Activated CD4-positive, alpha-beta T cell treated with anti-CD3 and anti-CD28 coated beads for 48 hours (primary cell): ENCODE data around the gene CBS.
"Not testable (repeated sequence)": the region's sequence is repeated elsewhere in the genome, so short reads cannot be mapped to it uniquely, and the experiment has no call there.

Experiments
- DNase-seq: peaks from one replicate; pipeline ENCODE4 v3.0.0-alpha.2; 2020

CBS gene

DNA sequence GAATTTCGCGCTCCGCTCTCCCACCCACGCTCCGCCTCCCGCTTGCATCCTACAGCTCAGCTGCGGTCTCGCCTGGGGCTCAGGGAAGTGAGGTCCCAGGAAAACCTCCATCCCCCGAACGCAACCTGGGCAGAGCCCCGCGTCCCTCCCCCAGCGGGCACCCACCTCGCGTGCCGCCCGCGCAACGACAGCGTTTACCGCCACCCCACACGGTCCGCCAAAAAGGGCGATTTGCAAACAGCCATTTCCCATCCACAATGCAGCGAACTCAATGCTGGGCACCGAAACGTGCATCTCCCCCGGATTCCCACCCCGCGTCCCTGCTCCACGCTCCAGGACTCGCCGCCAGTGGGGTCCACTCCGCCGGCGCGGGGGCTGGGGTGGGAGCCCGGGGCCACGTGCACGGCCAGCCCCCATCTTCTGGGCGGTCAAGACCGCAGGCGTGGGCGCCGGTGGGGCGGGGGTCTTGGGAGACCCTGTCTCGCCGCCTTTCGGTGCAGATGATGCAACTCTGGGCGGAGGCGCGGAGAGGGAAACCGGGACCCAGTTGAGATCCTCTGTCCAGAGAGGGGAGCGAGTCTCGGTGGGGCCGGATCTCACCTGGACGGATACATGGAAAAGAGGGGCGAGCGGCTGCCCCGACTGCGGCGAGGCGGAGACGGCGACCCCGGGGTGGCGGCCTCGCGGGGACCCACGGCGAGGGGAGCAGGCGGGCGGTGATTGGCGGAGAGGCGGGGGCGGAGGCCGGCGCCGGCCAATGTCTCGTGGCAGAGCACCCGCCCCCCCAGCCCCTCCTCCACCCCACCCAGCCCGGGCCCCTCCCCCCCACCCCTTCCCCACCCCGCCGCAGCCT lies at the start of gene CBS:
Gene CBS (minus strand): TSS at position 666 of the 853 bp plus-strand sequence. CDS start 3,642 bp downstream, outside the sequence.
- not testable (repeated sequence) for DNase-seq

DNA sequence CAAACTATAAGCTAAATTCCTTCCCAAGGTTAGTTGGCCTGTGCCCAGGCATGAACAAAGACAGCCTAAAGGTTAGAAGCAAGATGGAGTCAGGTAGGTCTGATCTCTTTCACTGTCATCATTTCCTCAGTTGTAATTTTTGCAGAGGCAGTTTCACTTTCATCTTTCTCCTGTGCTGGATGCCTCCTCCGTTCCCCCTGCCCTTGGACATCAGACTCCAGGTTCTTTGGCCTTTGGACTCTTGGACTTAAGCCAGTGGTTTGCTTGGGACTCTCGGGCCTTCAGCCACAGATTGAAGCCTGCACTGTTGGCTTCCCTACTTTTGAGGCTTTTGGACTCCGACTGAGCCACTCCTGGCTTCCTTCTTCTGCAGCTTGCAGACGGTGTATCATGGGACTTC lies 40.3 kb upstream of the CBS start:
- not testable (repeated sequence) for DNase-seq

DNA sequence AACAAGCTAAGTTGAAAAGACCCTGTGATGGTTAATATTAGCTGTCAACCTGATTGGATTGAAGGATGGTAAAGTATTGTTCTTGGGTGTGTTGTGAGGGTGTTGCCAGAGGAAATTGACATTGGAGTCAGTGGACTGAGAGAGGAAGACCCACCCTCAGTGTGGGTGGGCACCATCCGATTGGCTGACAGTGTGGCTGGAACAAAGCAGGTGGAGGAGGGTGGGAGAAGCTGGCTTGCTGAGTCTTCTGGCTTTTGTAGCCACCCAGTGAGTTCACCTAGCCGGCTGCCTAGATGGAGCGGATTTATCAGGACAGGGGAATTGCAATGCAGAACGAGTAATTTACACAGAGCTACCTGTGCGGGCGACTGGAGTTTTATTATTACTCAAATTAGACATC lies 38.8 kb upstream of the CBS start:
- DNase-seq: not testable (repeated sequence)

DNA sequence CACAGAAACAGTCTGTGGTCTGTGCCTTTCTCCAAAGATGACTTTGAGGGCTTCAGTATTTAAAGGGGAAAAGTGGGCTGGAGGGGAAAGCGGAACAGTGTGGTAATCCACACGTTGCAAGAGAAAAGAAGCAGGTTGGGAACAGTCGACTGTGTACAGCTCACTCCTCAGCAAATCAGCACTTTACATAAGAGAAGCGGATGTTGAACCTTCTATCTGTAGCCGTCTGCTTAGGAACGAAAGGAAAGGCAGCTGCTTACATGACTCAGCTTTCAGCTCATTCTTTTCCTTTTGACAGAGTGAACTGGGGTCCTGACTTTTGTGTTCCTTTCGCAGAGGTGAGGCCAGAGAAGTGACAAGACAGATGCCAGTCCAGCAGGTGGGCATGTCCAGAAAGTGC lies 33.4 kb upstream of the CBS start:
- DNase-seq: not testable (repeated sequence)

DNA sequence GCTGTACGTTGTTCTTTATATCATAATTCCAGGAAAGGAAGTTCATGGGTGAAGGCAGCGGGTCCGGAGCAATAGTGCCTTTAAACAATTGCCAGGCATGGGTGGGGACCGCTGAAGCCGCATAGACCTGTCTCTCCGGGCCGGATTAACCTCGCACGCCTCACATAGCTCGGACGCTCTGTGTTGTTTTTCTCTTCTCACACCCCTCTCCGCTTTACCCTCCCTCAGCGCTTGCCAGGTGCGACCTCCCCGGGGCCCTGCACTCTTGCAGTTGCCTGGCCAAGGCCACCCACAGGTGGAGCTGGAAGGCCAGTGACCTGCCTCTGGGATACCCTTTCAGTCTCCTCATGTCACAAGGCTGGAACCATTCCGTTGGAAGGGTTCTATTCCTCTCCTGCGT lies 32.5 kb upstream of the CBS start:
- DNase-seq: not testable (repeated sequence)

DNA sequence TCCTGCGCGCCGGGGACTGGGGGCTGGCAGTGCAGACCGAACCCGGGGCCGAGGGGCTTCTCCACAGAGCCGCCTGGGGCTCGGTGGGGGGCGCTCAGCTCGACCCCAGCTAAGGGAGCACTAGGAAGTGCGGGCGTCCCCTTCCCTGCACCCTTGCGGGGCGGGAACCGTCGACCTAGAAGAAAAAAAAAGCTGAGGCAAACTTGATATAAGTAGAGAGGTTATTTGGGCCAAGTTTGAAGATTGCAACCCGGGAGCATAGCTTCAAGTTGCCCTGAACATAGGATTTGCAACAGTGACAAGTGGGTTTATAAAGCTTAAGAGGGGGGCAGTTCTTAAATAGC lies 32.1 kb upstream of the CBS start:
- DNase-seq: not testable (repeated sequence)

DNA sequence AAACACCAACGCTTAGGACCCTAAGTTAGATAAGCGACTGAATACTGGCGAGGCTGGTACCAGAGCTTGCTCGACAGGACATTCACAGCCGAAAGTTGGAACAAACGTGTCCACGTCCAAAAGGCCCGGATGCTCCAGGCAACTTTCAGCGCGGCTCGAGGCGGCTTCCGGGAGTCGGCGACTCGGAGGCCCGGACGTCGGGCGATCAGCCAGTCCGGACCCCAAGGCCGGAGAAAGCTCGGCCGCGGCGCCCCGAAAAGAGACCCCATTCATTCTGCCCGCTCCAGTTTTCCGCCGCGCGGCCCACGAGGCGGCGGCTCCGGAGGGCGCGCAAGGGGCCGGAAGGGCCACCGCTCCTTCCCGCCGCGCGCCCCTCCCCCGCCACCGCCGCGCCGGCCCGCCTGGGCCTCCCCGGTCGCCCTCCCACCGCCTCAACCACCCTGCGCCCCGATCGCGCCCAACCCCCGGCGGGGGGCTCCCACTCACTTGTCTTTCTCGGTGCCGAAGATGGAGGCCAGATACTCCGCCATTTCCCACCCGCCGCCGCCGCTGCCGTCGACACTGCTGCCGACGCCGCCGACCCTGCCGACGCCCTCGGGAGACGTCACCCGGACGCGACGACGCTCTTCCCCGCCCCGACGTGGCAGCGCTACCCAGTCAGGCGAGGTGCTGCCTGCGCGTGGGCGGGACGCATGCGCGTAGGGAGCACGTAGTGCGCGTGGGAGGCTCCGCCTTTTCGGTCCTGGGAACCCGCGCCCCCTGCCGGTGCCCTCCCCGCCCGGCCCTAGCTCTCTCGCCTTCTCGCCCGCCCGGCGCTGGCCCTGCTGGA lies 31.5 kb upstream of the CBS start, which contains the start of gene U2AF1:
Gene U2AF1 (minus strand): TSS at position 606 of the 829 bp plus-strand sequence. CDS start 76 bp downstream, at position 530.
- peak; percentile 84 for DNase-seq

DNA sequence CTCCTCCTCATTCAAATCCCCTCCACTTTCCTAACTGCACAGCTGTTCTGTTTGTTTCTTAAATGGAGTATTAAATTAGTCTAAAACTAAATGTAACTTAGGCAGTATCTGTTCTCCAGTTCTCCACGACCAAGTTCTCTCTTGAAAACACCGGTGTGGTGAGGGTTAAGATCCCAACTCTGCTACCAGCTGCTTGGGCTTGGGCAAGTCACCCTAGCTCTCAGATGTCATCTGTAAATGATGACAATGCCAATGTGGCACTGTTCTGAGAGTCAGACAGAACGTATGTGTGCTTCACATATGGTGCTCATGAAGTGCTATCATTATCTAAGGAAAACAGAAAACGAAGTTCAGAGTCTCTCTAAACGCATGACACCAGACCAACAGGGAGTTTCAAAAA lies 29.0 kb upstream of the CBS start:
- DNase-seq: not testable (repeated sequence)

DNA sequence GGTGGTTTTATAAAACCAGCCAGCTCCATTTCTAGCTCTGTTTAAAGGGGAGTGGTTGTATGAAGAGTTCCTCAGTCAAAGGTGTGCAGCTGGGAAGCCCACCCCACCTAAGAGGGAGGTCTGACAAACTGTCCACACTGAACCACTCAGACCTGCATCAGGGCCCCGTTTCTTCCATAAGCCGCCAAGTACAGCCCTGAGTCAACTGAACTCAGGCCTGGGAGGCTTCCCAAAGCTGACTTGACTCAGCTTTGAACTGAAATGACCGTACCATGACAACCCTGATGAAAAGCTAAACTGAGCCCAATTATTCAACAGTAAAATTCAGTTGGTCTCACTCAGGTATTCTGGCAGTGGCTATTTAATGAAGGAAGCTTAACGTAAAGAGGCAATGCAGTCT lies 26.6 kb upstream of the CBS start:
- not testable (repeated sequence) for DNase-seq

DNA sequence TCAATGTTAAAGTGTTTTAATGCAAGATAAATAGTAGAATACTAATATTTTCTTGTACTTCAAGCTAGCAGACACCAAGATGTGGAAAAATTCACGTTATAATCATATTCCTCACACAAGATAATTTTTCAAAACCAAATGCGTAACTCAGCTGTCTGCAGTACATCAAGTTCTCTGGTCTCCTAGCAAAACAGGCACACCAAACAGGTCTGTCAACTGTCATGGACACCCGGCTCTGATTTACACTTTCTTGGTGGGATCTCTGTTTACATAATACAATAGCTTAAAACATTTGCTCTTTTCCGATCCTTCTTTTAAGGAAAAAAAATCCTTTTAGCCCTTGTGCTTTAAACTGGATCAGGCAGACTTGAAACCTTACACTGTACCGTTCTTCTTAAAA lies 26.0 kb upstream of the CBS start:
- not testable (repeated sequence) for DNase-seq

DNA sequence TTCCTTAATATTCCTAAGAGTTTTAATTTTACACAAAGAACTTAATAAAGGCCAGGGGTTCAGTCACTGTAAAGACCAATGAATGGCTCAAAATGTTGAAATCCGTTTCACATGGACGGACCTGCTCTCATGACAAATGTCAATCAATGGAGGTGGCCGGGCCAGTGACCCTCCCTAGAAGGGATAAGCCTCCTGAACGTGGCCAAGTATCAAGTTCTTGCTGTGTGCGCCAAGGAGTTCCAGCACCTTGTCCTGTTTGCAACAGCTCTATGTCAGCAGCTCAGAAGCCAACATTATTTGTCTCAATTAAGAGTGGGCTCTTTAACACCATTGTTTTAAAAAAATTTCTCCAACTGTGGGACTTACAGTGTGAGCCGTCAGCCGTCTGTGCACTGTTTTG lies 25.4 kb upstream of the CBS start:
- DNase-seq: not testable (repeated sequence)

DNA sequence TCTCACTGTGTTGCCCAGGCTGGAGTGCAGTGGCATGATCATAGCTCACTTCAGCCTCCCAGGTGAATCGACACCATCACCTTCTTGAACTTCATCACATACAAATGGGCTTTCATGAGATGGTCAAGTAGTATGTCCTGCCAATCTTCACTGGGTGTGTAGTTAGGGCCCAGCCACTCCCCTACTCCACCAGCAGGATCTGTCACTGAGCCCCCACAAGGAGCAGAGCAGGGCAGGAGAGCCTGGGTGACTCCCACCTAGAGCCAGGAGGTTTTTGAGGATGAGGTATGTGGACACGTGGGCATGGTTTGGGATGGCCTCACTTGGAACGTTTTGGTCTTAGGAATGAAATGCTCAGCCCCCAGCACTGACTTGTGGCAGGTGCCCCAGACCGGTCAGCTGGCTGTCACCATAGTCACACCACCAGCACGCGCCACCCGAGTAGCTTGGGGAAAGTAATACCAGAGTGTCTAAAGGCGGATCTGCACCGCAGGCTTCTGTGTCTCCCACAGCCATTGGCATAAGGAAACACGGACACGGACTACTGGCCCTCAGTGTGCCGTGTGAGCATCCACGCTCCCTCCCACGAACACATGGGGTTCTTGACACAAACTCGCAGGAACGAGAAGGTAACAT lies 16.5 kb upstream of the CBS start:
- not testable (repeated sequence) for DNase-seq

DNA sequence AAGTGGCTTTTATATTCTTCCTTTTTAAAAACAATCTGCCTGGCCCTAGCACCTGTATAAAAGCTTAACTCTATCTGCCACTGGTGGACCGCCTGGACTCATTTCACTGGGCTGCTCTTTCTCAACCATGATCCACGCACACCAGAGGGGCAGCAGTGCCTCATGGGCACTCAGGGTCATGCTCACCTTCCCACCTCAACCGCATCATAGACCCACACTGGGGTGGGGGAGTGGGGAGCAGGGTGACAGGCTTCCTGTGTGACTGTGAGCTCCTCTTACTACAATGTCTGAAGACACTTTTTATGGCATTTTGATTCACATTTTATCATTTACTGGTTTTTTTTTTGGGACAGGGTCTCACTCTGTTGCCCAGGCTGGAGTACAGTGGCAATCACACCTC lies 15.3 kb upstream of the CBS start:
- not testable (repeated sequence) for DNase-seq

DNA sequence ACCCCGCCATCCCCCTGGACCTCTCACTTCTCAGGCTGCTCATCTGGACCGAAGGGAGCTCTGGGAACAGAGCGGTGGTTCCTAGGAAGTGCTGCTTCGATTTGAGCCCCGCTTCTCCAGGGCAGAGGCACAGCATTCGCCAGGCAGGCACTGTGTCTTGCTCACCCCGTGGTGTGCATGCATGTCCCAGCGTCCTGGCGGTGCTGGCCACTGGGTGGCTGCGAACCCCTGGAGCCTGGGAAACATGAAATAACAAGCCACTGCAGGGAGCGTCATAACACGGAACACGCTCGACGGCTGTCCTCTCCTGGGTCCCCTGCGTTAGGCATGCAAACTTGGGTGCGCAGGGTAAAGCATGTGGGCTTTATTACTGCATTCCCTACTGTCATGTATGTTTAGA lies 13.8 kb upstream of the CBS start:
- not testable (repeated sequence) for DNase-seq

DNA sequence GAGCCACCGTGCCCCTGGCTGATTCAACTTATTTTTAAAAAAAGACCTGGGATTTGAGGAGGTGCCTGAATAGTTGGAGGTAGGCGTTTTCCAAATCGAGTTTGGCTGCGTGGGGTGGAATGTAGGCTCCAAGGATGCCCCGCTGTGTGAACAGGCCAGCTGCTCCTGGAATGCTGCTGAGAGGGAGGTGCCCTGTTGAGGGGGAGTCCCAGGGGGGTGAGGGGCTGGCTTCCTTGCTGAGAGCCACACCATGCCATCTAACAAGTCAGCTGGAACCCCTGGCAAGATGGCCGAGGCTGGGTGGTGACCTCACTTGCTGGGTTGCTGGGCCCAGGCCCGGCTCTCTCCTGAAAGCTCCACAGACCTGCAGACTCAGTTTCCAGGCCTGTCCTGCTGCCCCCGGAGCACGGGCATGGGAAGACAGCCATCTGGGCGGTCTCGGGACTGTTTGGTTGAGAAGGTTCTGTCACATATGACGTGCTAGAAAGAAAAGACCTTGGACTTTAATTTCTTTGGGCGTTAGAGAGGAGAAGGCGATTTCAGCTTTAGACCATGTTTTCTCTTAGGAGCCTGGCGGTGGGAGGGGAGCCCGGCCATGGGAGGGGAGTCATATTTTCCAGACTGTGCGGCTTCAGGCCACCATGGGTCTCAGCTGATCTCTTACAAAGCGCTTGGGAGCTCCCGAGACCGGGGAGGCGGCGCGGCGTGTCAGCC lies 7.1 kb upstream of the CBS start:
- not testable (repeated sequence) for DNase-seq

DNA sequence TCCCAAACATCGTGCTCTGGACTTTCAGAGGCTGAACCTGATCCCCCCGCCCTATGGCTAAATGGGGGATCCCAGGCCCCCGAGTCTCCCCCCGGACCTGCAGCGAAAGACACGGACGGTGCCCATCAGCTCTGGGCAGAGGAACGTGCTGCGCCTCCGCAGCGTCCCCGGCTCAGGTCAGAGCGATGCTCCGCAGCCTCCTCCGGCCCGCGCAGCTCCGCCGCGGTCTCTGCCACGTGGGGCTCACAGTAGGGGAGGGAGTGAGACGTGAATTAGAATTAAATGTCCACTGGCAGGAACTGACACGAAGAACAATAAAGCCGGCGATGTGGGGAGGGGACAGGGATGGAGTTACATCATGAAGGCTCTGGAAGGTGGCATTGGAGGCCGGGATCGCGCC lies 1.0 kb upstream of the CBS start:
- not testable (repeated sequence) for DNase-seq

DNA sequence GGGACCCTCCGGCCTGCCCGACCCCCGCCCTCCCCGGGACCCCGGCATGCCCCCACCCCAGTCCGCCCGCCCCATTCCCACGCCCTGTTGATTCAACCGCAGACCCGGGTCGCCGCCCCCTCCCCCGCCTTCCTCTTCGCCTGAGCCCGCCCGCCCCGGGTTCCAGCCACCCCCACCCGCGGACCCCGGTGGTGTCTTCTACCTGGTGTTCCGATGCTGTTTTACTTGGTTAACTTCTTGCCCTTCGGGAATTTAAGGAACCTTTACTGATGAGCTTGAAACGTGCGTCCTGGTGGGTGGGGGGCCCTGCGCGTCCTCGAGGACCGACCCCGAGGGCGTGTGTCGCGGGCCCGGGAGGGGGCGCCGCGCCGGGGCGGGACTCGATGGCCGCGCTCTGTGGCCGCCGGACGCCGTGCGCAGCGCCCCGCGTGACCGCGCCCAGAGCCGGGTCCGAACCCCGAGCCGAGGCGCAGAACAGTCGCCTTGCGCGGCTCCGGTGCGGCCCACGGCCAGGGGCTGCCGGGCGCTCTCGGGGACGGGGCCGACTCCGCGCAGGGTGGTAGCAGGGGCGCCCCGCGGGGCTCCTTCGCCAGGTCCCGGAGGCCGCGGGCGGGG lies 495 bp upstream of the CBS start:
- DNase-seq: not testable (repeated sequence)

DNA sequence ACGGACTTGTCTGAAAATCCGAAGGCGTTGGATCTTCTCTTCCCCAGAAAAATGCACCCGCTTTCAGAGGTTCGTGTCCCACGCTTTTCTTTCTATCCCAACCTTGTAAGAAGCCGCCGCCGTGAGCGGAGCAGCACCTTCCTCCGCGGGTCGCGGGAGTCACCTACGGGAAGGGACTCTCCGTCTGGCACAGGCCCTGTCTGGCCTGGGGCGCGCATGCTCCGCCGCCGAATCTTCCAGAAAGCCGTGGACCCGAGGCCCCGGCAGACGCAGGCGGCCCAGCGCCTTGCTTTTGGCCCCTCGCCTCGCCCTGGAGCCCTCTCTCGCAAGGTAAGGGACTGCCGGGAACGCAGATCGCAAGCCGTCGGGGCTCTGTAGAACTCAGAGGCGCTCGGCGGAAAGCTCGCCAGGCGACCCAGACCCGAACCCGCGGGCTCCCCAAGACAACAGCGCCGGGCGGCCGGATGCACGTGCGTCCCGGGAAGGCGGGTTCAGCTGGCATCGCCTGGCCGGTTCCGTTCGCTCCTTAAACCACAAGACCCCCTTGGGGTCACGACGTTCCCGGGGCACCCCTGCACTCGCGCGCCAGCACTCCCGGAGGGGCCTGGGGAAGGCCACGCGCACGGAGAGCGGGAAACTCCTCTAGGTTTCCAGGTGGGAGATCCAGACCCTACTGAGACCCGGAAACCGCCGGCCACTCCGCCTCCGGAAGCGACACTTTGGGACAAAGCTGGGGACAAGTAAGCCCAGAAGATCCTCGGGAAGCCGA lies 1.1 kb downstream of the CBS start:
- DNase-seq: not testable (repeated sequence)

DNA sequence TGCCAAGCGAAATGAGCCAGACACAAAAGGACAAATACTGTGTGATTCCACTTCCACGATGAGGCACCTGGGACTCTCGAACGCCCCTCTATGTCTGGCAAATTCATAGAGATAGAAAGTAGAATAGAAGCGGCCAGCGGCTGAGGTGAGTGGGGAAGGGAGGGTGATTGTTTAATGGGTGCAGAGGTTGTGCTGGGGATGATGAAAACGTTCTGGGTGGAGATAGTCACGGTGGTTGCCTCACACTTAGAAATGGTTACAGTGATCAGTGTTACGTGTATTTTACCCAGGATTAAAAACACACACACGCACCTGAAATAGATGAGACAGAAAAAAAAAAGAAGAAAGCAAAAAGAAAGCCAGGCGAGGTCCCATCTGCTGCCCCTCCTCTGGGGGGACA lies 2.9 kb downstream of the CBS start:
- DNase-seq: not testable (repeated sequence)

DNA sequence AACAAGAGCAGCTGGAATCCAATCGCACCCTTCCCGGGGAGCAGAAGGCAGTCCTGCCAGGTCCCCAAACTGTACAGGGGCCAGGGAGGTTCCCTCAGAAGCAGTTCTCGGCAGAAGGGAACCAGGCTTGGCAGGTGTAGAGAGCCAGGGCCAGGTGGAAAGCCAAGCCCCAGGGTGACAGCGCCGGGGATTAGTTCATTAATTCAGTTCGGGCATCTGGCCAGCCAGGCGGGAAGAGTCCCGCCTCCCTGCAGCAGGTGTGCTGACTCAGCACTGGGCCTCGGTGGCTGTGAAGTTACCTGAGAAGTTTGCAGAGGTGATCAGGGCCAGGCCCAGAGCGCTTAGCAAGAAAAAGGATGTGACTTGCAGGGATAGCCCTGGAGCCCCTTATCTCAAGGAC lies 6.0 kb downstream of the CBS start:
- DNase-seq: not testable (repeated sequence)

DNA sequence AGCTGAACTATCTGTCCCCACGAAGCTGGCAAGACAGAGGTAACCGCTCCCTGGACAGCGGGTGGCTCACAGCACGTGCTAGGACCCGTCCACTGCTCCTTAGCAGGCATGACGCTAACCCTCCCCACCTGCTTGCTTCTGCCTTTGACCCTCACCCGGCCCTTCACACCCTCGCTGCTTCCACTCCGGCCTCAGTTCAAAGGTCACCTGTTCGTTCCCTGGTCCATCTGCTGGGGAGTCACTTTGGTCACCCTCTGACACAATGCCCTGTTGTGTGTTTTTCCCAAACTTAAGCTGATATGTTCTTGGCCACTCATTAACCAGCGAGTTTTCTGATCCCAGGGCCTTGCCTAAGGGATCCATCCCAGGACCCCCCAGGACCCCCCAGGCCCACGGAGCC lies 7.6 kb downstream of the CBS start:
- not testable (repeated sequence) for DNase-seq
